GM06990 (cell line): Measurements from ENCODE around the gene PANX2.

Experiments used
- DNase-seq: peaks from one replicate; pipeline ENCODE4 v3.0.0-alpha.2; 2011; ENCODE audit not compliant: insufficient read length; ENCODE audit errors: extremely low read depth
- H3K27me3 ChIP-seq: replicated peaks from 2 replicates; pipeline ENCODE4 v1.6.0; 2011; ENCODE audit warnings: low read length; ENCODE audit not compliant: control insufficient read depth, insufficient read depth
- H3K36me3 ChIP-seq: 2 replicates; pipeline ENCODE4 v1.5.1; 2011; ENCODE audit warnings: low read length; ENCODE audit not compliant: control insufficient read depth, insufficient read depth
- H3K4me3 ChIP-seq: replicated peaks from 2 replicates; pipeline ENCODE4 v1.5.1; 2011; ENCODE audit warnings: low read depth, mild to moderate bottlenecking, control low read depth, low read length
- CTCF ChIP-seq: IDR thresholded peaks from 2 replicates; pipeline ENCODE4 v1.5.1; 2011; ENCODE audit warnings: low read length, control low read depth, mild to moderate bottlenecking, inconsistent platforms; ENCODE audit not compliant: insufficient read depth, poor library complexity, severe bottlenecking

The PANX2 gene

GRCh38 chr22:50139843-50140415, 30.6 kb upstream of the PANX2 start:
- H3K27me3 ChIP-seq, result no peaks in the 10 kb centered on the region
- no peak for TF ChIP-seq CTCF
- no peaks in the 10 kb centered on the region for H3K36me3 ChIP-seq
- DNase-seq, result peak; percentile 34
- H3K4me3 ChIP-seq, result no peak overlapping the region

GRCh38 chr22:50140615-50141014, 29.9 kb upstream of the PANX2 start:
- Histone ChIP-seq H3K27me3 (no peaks in the 10 kb centered on the region), H3K36me3 (no peaks in the 10 kb centered on the region), H3K4me3 (no peak overlapping the region)
- no peak for DNase-seq
- no peak for TF ChIP-seq CTCF

- TF ChIP-seq CTCF, result no peak
- no peaks in the 10 kb centered on the region for H3K27me3 ChIP-seq
- H3K4me3 ChIP-seq, result no peak overlapping the region
- H3K36me3 ChIP-seq, result no peaks in the 10 kb centered on the region
- no peak for DNase-seq
Measured at GRCh38 chr22:50141462-50141861, 29.1 kb upstream of the PANX2 start.

GRCh38 chr22:50141891-50142363, 28.6 kb upstream of the PANX2 start:
- TF ChIP-seq CTCF, result peak; percentile 7
- no peak for DNase-seq
- H3K36me3 ChIP-seq, result no peaks in the 10 kb centered on the region
- H3K27me3 ChIP-seq, result no peaks in the 10 kb centered on the region
- H3K4me3 ChIP-seq, result no peak overlapping the region

GRCh38 chr22:50143096-50143495, 27.4 kb upstream of the PANX2 start:
- no peak for TF ChIP-seq CTCF

More at GRCh38 chr22:50143096-50143495, 27.4 kb upstream of the PANX2 start:
- no peak for DNase-seq
- H3K4me3 ChIP-seq, result no peak overlapping the region
- H3K27me3 ChIP-seq, result no peaks in the 10 kb centered on the region
- H3K36me3 ChIP-seq, result no peaks in the 10 kb centered on the region
